ENCODE data around the gene SGCD. TPM values are rescaled to one million over a fixed set of nuclear protein-coding genes. Genes with fewer than 3 reads are reported as not detected.
A peak's percentile ranks its signal among the peaks of the same experiment; 100 is the strongest.

Gene SGCD
- total RNA-seq, 1 donor = 13.8 TPM

DNA sequence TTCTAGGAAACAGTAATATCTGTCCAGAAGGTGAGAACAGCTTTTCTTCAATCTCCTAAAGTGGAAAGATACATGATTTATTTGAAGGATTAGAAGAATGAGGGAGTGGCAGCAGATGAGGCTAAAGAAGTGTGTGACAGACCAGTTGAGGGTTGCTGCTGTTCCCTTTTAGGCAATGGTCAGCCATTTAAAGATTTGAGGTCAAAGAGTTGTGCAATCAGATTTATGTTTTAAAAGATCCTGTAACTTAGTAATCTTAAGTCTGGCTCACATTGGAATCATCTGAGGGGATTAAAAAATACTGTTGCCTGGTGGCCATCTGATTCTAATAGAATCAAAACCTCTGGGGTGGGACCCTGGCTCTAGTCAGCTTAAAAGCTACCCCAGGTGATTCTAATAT, 4.3 kb upstream of the SGCD start:
- peak; percentile 1 for DNase-seq (ENCODE audit: low read depth)
- H3K4me3 ChIP-seq (ENCODE audit: low read depth, low read length) = no peak overlapping the region
- TF ChIP-seq, protein P1, sequence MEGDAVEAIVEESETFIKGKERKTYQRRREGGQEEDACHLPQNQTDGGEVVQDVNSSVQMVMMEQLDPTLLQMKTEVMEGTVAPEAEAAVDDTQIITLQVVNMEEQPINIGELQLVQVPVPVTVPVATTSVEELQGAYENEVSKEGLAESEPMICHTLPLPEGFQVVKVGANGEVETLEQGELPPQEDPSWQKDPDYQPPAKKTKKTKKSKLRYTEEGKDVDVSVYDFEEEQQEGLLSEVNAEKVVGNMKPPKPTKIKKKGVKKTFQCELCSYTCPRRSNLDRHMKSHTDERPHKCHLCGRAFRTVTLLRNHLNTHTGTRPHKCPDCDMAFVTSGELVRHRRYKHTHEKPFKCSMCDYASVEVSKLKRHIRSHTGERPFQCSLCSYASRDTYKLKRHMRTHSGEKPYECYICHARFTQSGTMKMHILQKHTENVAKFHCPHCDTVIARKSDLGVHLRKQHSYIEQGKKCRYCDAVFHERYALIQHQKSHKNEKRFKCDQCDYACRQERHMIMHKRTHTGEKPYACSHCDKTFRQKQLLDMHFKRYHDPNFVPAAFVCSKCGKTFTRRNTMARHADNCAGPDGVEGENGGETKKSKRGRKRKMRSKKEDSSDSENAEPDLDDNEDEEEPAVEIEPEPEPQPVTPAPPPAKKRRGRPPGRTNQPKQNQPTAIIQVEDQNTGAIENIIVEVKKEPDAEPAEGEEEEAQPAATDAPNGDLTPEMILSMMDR (IDR thresholded peaks at IDR 0.05; ENCODE audit: insufficient read depth, low read depth, low read length) = no peak

DNA sequence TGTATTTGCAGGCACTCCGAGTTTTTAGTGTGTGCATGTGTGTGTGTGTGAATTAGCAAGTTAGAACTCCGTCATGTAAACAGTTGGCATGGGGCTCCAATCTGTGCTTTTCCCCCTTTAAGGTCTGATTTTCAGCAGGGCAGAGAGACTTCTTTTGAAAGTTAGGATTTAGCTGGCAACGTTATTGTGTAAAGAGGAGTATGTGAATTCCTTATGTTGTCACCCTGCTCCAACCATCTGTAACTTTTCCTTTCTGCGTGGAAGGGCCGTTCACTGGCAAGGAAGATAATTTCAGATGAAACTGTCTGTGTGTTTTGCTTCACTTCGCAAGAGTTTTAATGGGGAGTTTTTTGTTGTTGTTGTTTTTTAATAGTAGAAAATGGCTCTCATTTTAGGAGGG, 332 bp downstream of the SGCD start:
- H3K4me3 ChIP-seq (ENCODE audit: low read depth, low read length) = peak overlapping the region; percentile 30
- DNase-seq (ENCODE audit: low read depth) = peak; percentile 14
- TF ChIP-seq, protein P1 (IDR thresholded peaks at IDR 0.05; ENCODE audit: insufficient read depth, low read depth, low read length) = no peak

DNA sequence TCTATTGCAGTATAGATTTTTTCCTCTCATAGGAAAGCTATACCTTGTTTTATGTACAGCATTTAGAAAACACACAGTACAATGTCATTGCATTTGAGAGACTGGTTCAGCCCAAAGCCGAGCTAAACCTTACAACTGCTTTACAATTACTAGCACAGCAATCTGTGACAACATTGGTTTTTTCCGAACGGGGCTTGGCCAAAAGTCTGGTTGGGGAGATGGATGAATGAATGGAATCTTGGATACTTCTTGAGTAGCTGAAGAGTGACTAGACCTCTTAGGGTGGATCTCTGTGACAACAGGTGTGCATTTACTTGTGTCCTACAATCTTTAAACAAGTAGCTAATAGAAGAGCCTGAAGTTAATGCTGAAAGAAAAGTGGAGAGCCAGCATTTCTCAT, 1.2 kb downstream of the SGCD start:
- H3K4me3 ChIP-seq (ENCODE audit: low read depth, low read length) = no peak overlapping the region
- TF ChIP-seq, protein P1 (IDR thresholded peaks at IDR 0.05; ENCODE audit: insufficient read depth, low read depth, low read length) = no peak
- no peak for DNase-seq (ENCODE audit: low read depth)

DNA sequence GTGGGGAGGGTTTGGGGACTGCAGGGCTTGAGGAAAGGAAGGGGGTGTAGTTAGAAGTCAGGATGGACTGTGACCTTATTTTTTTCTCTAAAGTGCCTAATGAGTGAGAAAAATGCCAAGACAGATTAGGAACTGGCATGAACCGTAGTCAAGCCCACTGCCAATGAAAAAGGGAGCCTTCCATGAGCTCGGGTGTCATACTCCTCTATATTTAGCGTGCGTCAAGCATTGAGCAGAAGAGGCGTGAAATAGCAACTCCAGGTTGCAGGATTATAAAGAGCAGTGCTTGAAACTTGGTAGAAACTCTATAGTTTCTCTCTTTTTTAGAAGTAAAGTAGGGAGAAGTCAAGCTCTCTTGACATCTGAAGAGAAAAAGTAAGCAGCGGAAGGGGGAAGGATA, 1.8 kb downstream of the SGCD start:
- TF ChIP-seq, protein P1 (IDR thresholded peaks at IDR 0.05; ENCODE audit: insufficient read depth, low read depth, low read length) = no peak
- no peak overlapping the region for H3K4me3 ChIP-seq (ENCODE audit: low read depth, low read length)
- no peak for DNase-seq (ENCODE audit: low read depth)

DNA sequence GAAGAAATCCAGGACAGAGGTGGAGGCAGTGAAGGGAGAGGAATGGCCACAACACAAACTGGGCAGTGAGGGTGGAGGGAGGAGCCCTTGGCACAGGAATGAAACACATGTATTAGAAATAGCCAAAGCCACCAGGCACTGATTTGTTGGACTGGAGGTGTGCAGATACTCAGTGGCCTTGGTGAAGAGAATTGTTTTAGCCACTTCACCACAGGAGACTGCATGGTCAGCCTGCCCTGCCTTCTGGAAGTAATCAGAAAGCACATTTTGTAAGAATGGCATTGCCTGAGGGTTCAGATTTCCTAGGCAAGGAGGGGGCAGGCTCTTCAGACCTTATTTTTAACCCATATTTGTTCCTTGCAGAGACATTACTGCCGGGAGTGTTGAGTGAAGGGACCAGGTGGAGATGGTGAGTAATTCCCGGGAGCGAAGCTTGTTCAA, 2.2 kb downstream of the SGCD start:
- TF ChIP-seq, protein P1 (IDR thresholded peaks at IDR 0.05; ENCODE audit: insufficient read depth, low read depth, low read length) = no peak
- H3K4me3 ChIP-seq (ENCODE audit: low read depth, low read length) = no peak overlapping the region
- DNase-seq (ENCODE audit: low read depth) = no peak

DNA sequence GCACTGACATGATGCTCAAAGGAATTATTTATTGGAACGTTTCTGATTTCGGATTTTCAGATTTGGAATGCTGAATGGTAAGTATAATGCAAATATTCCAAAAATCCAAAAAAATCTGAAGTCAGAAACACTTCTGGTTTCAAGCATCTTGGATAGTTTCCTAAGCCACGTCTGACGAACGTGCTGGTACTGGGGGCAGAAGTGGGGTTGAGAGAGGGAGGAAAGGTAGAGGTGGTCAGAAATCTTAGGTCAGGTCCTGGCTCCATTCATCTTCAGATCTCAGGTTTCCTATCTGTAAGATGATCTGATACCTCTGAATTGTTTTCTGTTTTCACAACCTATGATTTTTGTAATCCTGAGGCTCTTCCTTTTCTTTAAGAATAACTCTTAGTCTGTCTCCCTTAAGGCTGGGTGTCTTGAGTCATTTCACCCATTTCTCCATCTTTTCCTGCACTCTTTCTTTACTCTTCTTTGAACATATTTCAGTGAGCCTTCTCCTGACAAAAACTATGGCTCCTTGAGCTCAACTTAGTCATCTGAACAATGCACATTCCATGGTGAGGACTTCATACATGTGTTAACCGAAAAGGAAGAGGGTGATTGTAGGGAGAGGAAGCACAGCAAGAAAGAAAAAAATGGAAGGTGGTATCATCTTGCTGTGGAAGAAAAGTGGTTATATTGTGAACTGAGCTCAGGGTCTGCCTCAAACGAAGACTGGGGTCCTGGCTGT, 3.3 kb downstream of the SGCD start:
- no peak for DNase-seq (ENCODE audit: low read depth)

More for the DNA sequence above, 3.3 kb downstream of the SGCD start:
- H3K4me3 ChIP-seq (ENCODE audit: low read depth, low read length) = no peak overlapping the region
- TF ChIP-seq, protein P1 (IDR thresholded peaks at IDR 0.05; ENCODE audit: insufficient read depth, low read depth, low read length) = no peak

All from fibroblast of villous mesenchyme (primary cell).